GM18867 (cell line): Measurements from ENCODE around the gene ITFG1.
"Not testable (repeated sequence)": the region's sequence is repeated elsewhere in the genome, so short reads cannot be mapped to it uniquely, and the experiment has no call there.

ENCODE experiments used
- ATAC-seq: cut with Tn5 transposase; IDR thresholded peaks from one replicate; pipeline ENCODE4 v1.9.1; 2021; ENCODE audit warnings: mild to moderate bottlenecking, moderate library complexity; ENCODE audit not compliant: unreplicated experiment

Gene ITFG1

GRCh38 chr16:47347021-47347696 lies 113.7 kb downstream of the ITFG1 start:
- not testable (repeated sequence) for ATAC-seq

GRCh38 chr16:47342055-47342454 lies 118.8 kb downstream of the ITFG1 start:
- no peak for ATAC-seq

GRCh38 chr16:47330562-47330961 lies 130.3 kb downstream of the ITFG1 start:
- not testable (repeated sequence) for ATAC-seq

GRCh38 chr16:47324309-47324708 lies 136.6 kb downstream of the ITFG1 start:
- ATAC-seq = not testable (repeated sequence)

- ATAC-seq = no peak
These were observed 137.6 kb downstream of the ITFG1 start for GRCh38 chr16:47323241-47323640.

GRCh38 chr16:47320546-47321310 lies 140.1 kb downstream of the ITFG1 start:
- no peak for ATAC-seq

GRCh38 chr16:47317465-47318240 lies 143.2 kb downstream of the ITFG1 start:
- ATAC-seq = no peak

GRCh38 chr16:47316442-47317015 lies 144.3 kb downstream of the ITFG1 start:
- ATAC-seq = no peak

GRCh38 chr16:47311738-47312505 lies 148.9 kb downstream of the ITFG1 start:
- ATAC-seq = no peak

- ATAC-seq = peak; percentile 85
These were observed 150.1 kb downstream of the ITFG1 start for GRCh38 chr16:47310792-47311211.

GRCh38 chr16:47309581-47310312 lies 151.1 kb downstream of the ITFG1 start:
- no peak for ATAC-seq

- ATAC-seq = no peak
These were observed 152.3 kb downstream of the ITFG1 start for GRCh38 chr16:47308601-47309000.

GRCh38 chr16:47304563-47304962 lies 156.3 kb downstream of the ITFG1 start:
- ATAC-seq = no peak

GRCh38 chr16:47299587-47299986 lies 161.3 kb downstream of the ITFG1 start:
- ATAC-seq = no peak

- ATAC-seq = no peak
These were observed 175.9 kb downstream of the ITFG1 start for GRCh38 chr16:47284999-47285398.

- no peak for ATAC-seq
These were observed 182.4 kb downstream of the ITFG1 start for GRCh38 chr16:47278306-47278970.

GRCh38 chr16:47276522-47276921 lies 184.3 kb downstream of the ITFG1 start:
- no peak for ATAC-seq

GRCh38 chr16:47262938-47263337 lies 197.9 kb downstream of the ITFG1 start:
- ATAC-seq = no peak

GRCh38 chr16:47260503-47260902 lies 200.4 kb downstream of the ITFG1 start:
- no peak for ATAC-seq
